ENCODE results near the gene OR51E2. TPM values are rescaled to one million over a fixed set of nuclear protein-coding genes. Genes with fewer than 3 reads are reported as not detected.

OR51E2 gene
- total RNA-seq, 1 experiment from 2014 or later, result not detected

DNA sequence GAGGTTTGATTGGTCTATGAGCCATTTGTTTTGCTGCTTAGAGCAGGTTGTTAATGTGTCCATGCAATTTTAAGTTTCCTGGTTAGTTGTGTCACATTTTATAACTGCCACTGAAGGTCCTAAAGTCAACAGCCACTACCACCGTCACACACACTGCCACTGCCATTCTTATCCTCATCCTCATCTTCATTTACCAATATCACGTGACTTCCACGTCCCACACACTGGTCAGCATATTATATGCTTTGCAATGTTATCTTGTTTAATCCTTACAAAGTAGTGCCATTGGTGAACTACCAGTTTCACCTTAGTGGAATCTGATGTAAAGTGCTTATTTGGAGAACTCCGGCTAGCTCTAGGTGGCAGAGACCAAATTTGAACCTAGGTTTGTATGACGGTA lies 16.6 kb upstream of the OR51E2 start:
- Histone ChIP-seq H2BK20ac (ENCODE audit: low read depth, low read length, poor library complexity, severe bottlenecking) (no peak overlapping the region), H3K23ac (ENCODE audit: insufficient read length, low read depth, low read length) (no peak overlapping the region), H2BK12ac (ENCODE audit: insufficient read length, low read depth, low read length) (no peak overlapping the region), H3T11ph (ENCODE audit: low read length) (no peak overlapping the region), H4K91ac (ENCODE audit: insufficient read length, low read depth, low read length) (no peak overlapping the region), H3K27me3 (ENCODE audit: insufficient read depth, low read length) (no peaks in the 10 kb centered on the region), H3K4me1 (ENCODE audit: insufficient read depth, low read length) (peaks cover 5% of the 10 kb centered on the region; the same call in 1 of the 2 replicates), H3K9me3 (ENCODE audit: control insufficient read depth, low read depth, low read length) (no peaks in the 10 kb centered on the region), H3K27ac (ENCODE audit: insufficient read length, low read depth, low read length) (no peak overlapping the region), H3K23me2 (ENCODE audit: insufficient read length, low read depth, low read length, poor library complexity, severe bottlenecking) (no peaks in the 10 kb centered on the region), H3K18ac (ENCODE audit: insufficient read length, low read depth, low read length) (no peak overlapping the region), H2BK15ac (ENCODE audit: low read depth, low read length) (no peak overlapping the region), H3K79me1 (ENCODE audit: insufficient read depth, low read depth, low read length, poor library complexity, severe bottlenecking) (no peaks in the 10 kb centered on the region), H3K56ac (ENCODE audit: insufficient read length, low read depth, low read length) (no peak overlapping the region), H3K14ac (ENCODE audit: insufficient read depth, low read length) (no peak overlapping the region), H4K20me1 (ENCODE audit: control insufficient read depth, insufficient read depth, insufficient read length) (no peaks in the 10 kb centered on the region), H2BK120ac (ENCODE audit: low read depth, low read length, poor library complexity, severe bottlenecking) (no peak overlapping the region), H3K9ac (ENCODE audit: extremely low read depth, insufficient read length, low read length) (no peak overlapping the region), H2BK5ac (ENCODE audit: insufficient read length, low read length) (no peak overlapping the region), H3K79me2 (ENCODE audit: insufficient read depth, low read length) (no peaks in the 10 kb centered on the region), H2AFZ (ENCODE audit: low read length) (no peak overlapping the region), H4K8ac (replicated peaks; ENCODE audit: insufficient read length, low read depth, low read length) (no peak overlapping the region), H3K4ac (ENCODE audit: low read depth, low read length) (no peak overlapping the region), H4K5ac (ENCODE audit: insufficient read length, low read depth, low read length) (no peak overlapping the region), H3K4me2 (ENCODE audit: insufficient read depth, insufficient read length, low read length) (no peak overlapping the region), H2AK5ac (ENCODE audit: insufficient read length, low read length) (no peak overlapping the region)
- no peaks in the 10 kb centered on the region for H3K27me3 Mint-ChIP-seq (ENCODE audit: low read depth)
- no peak for DNase-seq
- H3K9me3 Mint-ChIP-seq, result no peaks in the 10 kb centered on the region
- H3K4me1 Mint-ChIP-seq, result peaks cover 21 to 23% of the 10 kb centered on the region in 2 experiments
- H3K4me3 Mint-ChIP-seq, result no peak overlapping the region
- H3K27ac Mint-ChIP-seq, result no peak overlapping the region
- no CpG with 5 or more reads among the region's 5 CpGs for WGBS (ENCODE audit: extremely low coverage, insufficient read length, low lambda C conversion rate)
- TF ChIP-seq, protein P1, sequence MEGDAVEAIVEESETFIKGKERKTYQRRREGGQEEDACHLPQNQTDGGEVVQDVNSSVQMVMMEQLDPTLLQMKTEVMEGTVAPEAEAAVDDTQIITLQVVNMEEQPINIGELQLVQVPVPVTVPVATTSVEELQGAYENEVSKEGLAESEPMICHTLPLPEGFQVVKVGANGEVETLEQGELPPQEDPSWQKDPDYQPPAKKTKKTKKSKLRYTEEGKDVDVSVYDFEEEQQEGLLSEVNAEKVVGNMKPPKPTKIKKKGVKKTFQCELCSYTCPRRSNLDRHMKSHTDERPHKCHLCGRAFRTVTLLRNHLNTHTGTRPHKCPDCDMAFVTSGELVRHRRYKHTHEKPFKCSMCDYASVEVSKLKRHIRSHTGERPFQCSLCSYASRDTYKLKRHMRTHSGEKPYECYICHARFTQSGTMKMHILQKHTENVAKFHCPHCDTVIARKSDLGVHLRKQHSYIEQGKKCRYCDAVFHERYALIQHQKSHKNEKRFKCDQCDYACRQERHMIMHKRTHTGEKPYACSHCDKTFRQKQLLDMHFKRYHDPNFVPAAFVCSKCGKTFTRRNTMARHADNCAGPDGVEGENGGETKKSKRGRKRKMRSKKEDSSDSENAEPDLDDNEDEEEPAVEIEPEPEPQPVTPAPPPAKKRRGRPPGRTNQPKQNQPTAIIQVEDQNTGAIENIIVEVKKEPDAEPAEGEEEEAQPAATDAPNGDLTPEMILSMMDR (conservative IDR thresholded peaks at IDR 0.05), result no peak
- 0 out of 7 replicates have a peak, but pooled peaks cover 0 to 2% (median 0%) of the 10 kb centered on the region in 3 experiments for H3K36me3 Mint-ChIP-seq (ENCODE audit: insufficient read depth in 1 of 3, low read depth in 3 of 3)
